Stimulated activated CD8-positive, alpha-beta memory T cell treated with anti-CD3 and anti-CD28 coated beads, Interleukin-15, amount 100 ng/mL, for 24 hours (primary cell): ENCODE data around the gene LYRM9.
"Not testable (repeated sequence)": the region's sequence is repeated elsewhere in the genome, so short reads cannot be mapped to it uniquely, and the experiment has no call there.

Experiments used
- DNase-seq: peaks from one replicate; pipeline ENCODE4 v3.0.0-alpha.2; 2020; ENCODE audit warnings: low read depth

LYRM9 gene

GRCh38 chr17:27906226-27906580 lies 13.0 kb upstream of the LYRM9 start:
- DNase-seq: no peak

- no peak for DNase-seq
These were observed 12.5 kb upstream of the LYRM9 start for GRCh38 chr17:27905447-27906225.

- DNase-seq: no peak
These were observed 11.6 kb upstream of the LYRM9 start for GRCh38 chr17:27904534-27905446.

GRCh38 chr17:27904114-27904513 lies 10.9 kb upstream of the LYRM9 start:
- no peak for DNase-seq

GRCh38 chr17:27899525-27899924 lies 6.4 kb upstream of the LYRM9 start:
- no peak for DNase-seq

- no peak for DNase-seq
These were observed 4.9 kb upstream of the LYRM9 start for GRCh38 chr17:27898096-27898495.

- DNase-seq: no peak
These were observed 3.5 kb upstream of the LYRM9 start for GRCh38 chr17:27896701-27897100.

GRCh38 chr17:27895940-27896535 lies 2.9 kb upstream of the LYRM9 start:
- DNase-seq: no peak

GRCh38 chr17:27895123-27895895 lies 2.1 kb upstream of the LYRM9 start:
- no peak for DNase-seq

GRCh38 chr17:27893841-27894503 lies 807 bp upstream of the LYRM9 start:
- no peak for DNase-seq

GRCh38 chr17:27892542-27892865 lies 661 bp downstream of the LYRM9 start:
- no peak for DNase-seq

GRCh38 chr17:27891841-27892240 lies 1.3 kb downstream of the LYRM9 start:
- no peak for DNase-seq

GRCh38 chr17:27889711-27890251 lies 3.4 kb downstream of the LYRM9 start:
- no peak for DNase-seq

- no peak for DNase-seq
These were observed 4.2 kb downstream of the LYRM9 start for GRCh38 chr17:27888945-27889344.

- no peak for DNase-seq
These were observed 5.1 kb downstream of the LYRM9 start for GRCh38 chr17:27888067-27888466.

GRCh38 chr17:27886348-27886906 lies 6.7 kb downstream of the LYRM9 start:
- not testable (repeated sequence) for DNase-seq

- DNase-seq: no peak
These were observed 10.9 kb downstream of the LYRM9 start for GRCh38 chr17:27882162-27882840.

- peak; percentile 24 for DNase-seq
These were observed 13.1 kb downstream of the LYRM9 start for GRCh38 chr17:27879987-27880608.

- no peak for DNase-seq
These were observed 14.2 kb downstream of the LYRM9 start for GRCh38 chr17:27878776-27879562.
